BJ (cell line): ENCODE results near the gene ST3GAL6. TPM values are rescaled to one million over a fixed set of nuclear protein-coding genes. Genes with fewer than 3 reads are reported as not detected.
"Not testable (repeated sequence)": the region's sequence is repeated elsewhere in the genome, so short reads cannot be mapped to it uniquely, and the experiment has no call there.

Experiments used
- CTCF ChIA-PET: fragments of 350-600 bp; formaldehyde crosslinking; extraction: SDS; loops from one replicate; lab custom pipeline; 2021; ENCODE audit warnings: antibody characterized with exemption, inconsistent platforms; lab: Yijun Ruan, JAX
- POLR2A ChIA-PET: fragments of 300-600 bp; sonication (Branson Sonifier 250); formaldehyde crosslinking; extraction: SDS; loops from one replicate; lab custom pipeline; 2021; ENCODE audit warnings: antibody characterized with exemption; lab: Charles Lee
- DNase-seq: peaks from one replicate; pipeline ENCODE4 v3.0.0-alpha.2; 2011; ENCODE audit warnings: low read depth
- H3K27me3 ChIP-seq: 2 replicates; pipeline ENCODE4 v1.6.0; 2011; ENCODE audit warnings: low read length; ENCODE audit not compliant: control insufficient read depth, insufficient read depth
- H3K36me3 ChIP-seq: 2 replicates; pipeline ENCODE4 v1.5.1; 2011; ENCODE audit warnings: low read length; ENCODE audit not compliant: control insufficient read depth, insufficient read depth
- H3K4me3 ChIP-seq: 2 replicates; pipeline ENCODE4 v1.5.1; 2011; ENCODE audit warnings: low read depth, mild to moderate bottlenecking, control low read depth, low read length
- CTCF ChIP-seq: IDR thresholded peaks from 2 replicates; pipeline ENCODE4 v1.5.1; 2011; ENCODE audit warnings: low read depth, mild to moderate bottlenecking, control low read depth, inconsistent platforms, low read length, moderate library complexity; ENCODE audit not compliant: insufficient read depth
- polyA plus RNA-seq: library from polyadenylated mRNA; depleted of rRNA; stranded (reverse); fragments of >200 nt; gene quantifications from 2 replicates; pipeline ENCODE4 v1.2.3, GENCODE V29; 2011; rRNA removed
- small RNA-seq: library from RNA; depleted of rRNA; stranded (forward); fragments of <200 nt; gene quantifications from one replicate; pipeline ENCODE3, GENCODE V24; 2012; ENCODE audit warnings: low replicate concordance, low read depth; ENCODE audit not compliant: insufficient read length

ST3GAL6 gene
- polyA plus RNA-seq, 1 experiment, result not detected

- Histone ChIP-seq H3K36me3 (no peaks in the 10 kb centered on the region), H3K4me3 (no peak overlapping the region), H3K27me3 (no peaks in the 10 kb centered on the region)
- ChIA-PET POLR2A (interaction anchor here (1.0 kb wide), 1 partner anchor 29 kb away, joined by 3 read pairs; no protein-coding TSS in a partner anchor), CTCF (interaction anchor here (0.6 to 3.4 kb wide), 6 partner anchors 10 to 981 kb away, joined by 3 to 24 read pairs (median 4); no protein-coding TSS in a partner anchor)
- TF ChIP-seq CTCF, result no peak
- DNase-seq, result no peak
Measured at GRCh38 chr3:98827221-98827920, 64.2 kb downstream of the ST3GAL6 start.

- POLR2A ChIA-PET, result no interaction called here
- H3K4me3 ChIP-seq, result no peak overlapping the region
- no peaks in the 10 kb centered on the region for H3K36me3 ChIP-seq
- CTCF ChIA-PET, result interaction anchor here (1.2 kb wide), 1 partner anchor 11 kb away, joined by 3 read pairs; no protein-coding TSS in a partner anchor
- no peak for DNase-seq
- H3K27me3 ChIP-seq, result no peaks in the 10 kb centered on the region
- no peak for TF ChIP-seq CTCF
Measured at GRCh38 chr3:98829246-98829832, 66.2 kb downstream of the ST3GAL6 start.

DNA sequence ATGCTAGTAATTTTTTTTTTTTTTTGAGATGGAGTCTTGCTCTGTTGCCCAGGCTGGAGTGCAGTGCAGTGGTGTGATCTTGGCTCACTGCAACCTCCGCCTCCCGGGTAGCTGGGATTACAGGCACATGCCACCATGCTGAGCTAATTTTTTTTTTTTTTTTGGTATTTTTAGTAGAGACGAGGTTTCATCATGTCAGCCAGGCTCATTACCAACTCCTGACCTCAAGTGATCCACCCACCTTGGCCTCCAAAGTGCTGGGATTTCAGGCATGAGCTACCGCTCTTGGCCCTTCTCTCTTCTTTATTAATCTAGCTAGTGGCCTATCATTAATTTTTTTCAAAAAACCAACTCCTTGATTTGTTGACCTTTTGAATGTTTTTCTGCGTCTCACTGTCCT lies 67.9 kb downstream of the ST3GAL6 start:
- H3K27me3 ChIP-seq, POLR2A ChIA-PET, H3K4me3 ChIP-seq, H3K36me3 ChIP-seq, DNase-seq: not testable (repeated sequence)
- CTCF ChIA-PET, result interaction anchor here (0.7 kb wide), 1 partner anchor 168 kb away, joined by 4 read pairs; no protein-coding TSS in a partner anchor

DNA sequence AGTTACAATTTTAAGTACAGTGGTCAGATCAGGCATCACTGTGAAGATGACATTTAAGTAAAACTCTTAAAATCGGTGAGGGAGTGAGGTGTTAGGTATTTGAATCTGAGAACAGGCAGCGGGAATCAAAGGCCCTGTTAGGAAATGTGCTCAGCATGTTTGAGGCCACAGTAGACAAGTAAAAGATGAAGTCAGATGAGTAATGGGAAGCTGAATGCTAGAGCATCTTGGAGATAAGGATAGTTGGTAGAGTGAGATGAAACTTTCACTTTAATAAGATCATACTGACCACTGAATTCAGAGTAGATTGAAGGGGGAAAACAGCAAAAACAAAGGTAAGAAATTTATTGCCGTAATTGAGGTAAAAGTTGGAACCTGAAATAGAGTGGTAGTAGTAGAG lies 76.7 kb downstream of the ST3GAL6 start:
- TF ChIP-seq CTCF, result no peak
- Histone ChIP-seq H3K36me3 (no peaks in the 10 kb centered on the region; the same call in 1 of the 2 replicates), H3K4me3 (no peak overlapping the region), H3K27me3 (no peaks in the 10 kb centered on the region)
- no peak for DNase-seq
- ChIA-PET POLR2A (no interaction called here), CTCF (interaction anchor here (1.1 to 1.2 kb wide), 2 partner anchors 8 to 22 kb away, joined by 3 to 4 read pairs; no protein-coding TSS in a partner anchor)

GRCh38 chr3:98843266-98843959 lies 80.3 kb downstream of the ST3GAL6 start:
- TF ChIP-seq CTCF, result no peak
- ChIA-PET CTCF (interaction anchor here (1.0 kb wide), 1 partner anchor 43 kb away, joined by 3 read pairs; no protein-coding TSS in a partner anchor), POLR2A (no interaction called here)
- Histone ChIP-seq H3K27me3 (no peaks in the 10 kb centered on the region), H3K36me3 (no peaks in the 10 kb centered on the region; the same call in 1 of the 2 replicates), H3K4me3 (no peak overlapping the region)
- DNase-seq, result no peak

Small RNA genes lying within 50 kb of the gene (small RNA-seq; reads per million reads assigned to genes)
- not detected for gene RNU6-26P

Other genes with a start within 250 kb of the ST3GAL6 start
- 73.8 and 126 TPM in 2 replicates for gene CLDND1, start 240.4 kb upstream of the ST3GAL6 start, polyA plus RNA-seq
- gene GPR15, start 231.4 kb upstream of the ST3GAL6 start, polyA plus RNA-seq, result not detected in 2 replicates
- gene CPOX, start 169.7 kb upstream of the ST3GAL6 start, polyA plus RNA-seq, result 11.1 and 13.8 TPM in 2 replicates
- 28.9 and 59.7 TPM in 2 replicates for gene DCBLD2, start 138.4 kb downstream of the ST3GAL6 start, polyA plus RNA-seq